ENCODE data around the gene AP4B1. TPM values are rescaled to one million over a fixed set of nuclear protein-coding genes. Genes with fewer than 3 reads are reported as not detected.
"Not testable (repeated sequence)": the region's sequence is repeated elsewhere in the genome, so short reads cannot be mapped to it uniquely, and the experiment has no call there.

Gene AP4B1
- total RNA-seq, 1 donor from 2014 or later: 31.1 TPM

DNA sequence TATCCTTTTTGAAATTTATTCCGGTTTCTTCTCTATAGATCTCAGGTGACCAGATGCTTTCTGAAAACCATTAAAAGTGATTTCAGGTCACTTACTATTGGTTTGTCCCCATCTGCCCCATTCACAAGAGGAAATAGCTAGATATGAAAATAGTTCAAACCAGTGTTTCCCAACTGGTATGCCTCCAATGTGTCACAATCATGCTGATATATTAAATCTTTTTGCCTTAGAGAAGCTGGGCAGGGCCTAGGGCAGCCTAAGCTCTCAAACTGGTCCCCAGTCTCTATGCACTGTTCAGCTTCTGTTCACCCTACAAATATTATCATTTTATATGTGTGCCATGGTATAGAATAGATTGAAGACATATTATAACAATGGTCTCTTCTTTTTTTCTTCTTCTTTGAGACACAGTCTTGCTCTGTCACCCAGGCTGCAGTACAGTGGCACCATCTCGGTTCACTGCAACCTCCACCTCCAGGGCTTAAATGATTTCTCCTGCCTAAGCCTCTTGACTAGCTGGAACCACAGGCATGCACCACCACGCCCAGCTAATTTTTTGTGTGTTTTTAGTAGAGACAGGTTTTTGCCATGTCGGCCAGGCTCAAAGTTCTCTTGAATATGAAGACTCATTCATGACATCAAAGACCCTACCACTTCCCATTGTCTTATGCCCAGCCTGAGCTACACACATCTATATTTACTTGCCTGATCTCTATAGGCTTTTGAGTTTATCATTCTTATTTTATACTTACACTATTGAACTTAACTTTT lies 48.8 kb downstream of the AP4B1 start:
- Mint-ChIP-seq H3K9me3 (ENCODE audit: unreplicated experiment) (no peaks in the 10 kb centered on the region), H3K4me1 (ENCODE audit: low read depth, unreplicated experiment) (no peaks in the 10 kb centered on the region), H3K4me3 (ENCODE audit: unreplicated experiment) (no peak overlapping the region), H3K27me3 (ENCODE audit: unreplicated experiment) (peaks cover 5% of the 10 kb centered on the region), H3K27ac (ENCODE audit: unreplicated experiment) (no peak overlapping the region), H3K36me3 (ENCODE audit: unreplicated experiment) (no peaks in the 10 kb centered on the region)
- no peak for DNase-seq
- TF ChIP-seq CTCF (IDR thresholded peaks at IDR 0.05; ENCODE audit: partially characterized antibody, unreplicated experiment): no peak

GRCh38 chr1:113854234-113854633 lies 50.4 kb downstream of the AP4B1 start:
- Mint-ChIP-seq H3K4me3 (ENCODE audit: unreplicated experiment) (no peak overlapping the region), H3K36me3 (ENCODE audit: unreplicated experiment) (no peaks in the 10 kb centered on the region), H3K4me1 (ENCODE audit: low read depth, unreplicated experiment) (no peaks in the 10 kb centered on the region), H3K27me3 (ENCODE audit: unreplicated experiment) (peaks cover 5% of the 10 kb centered on the region), H3K27ac (ENCODE audit: unreplicated experiment) (no peak overlapping the region), H3K9me3 (ENCODE audit: unreplicated experiment) (no peaks in the 10 kb centered on the region)
- DNase-seq: no peak
- TF ChIP-seq CTCF (IDR thresholded peaks at IDR 0.05; ENCODE audit: partially characterized antibody, unreplicated experiment): no peak

DNA sequence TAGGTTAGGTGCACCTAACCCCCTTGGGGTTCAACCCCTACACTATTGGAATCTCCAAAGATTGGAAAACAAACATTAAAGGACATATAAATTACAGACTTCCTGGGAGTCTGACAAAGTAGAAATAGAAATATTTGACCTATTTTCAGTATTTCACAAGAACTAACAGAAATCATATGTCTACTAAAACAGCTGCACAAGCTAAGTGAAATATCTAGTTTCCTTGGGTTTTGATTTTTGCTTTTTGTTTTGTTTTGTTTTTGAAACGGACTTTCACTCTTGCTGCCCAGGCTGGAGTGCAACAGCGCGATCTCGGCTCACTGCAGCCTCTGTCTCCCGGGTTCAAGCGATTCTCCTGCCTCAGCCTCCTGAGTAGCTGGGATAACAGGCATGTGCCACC lies 51.9 kb downstream of the AP4B1 start:
- H3K27ac Mint-ChIP-seq (ENCODE audit: unreplicated experiment); H3K27me3 Mint-ChIP-seq (ENCODE audit: unreplicated experiment); DNase-seq; H3K9me3 Mint-ChIP-seq (ENCODE audit: unreplicated experiment); H3K4me1 Mint-ChIP-seq (ENCODE audit: low read depth, unreplicated experiment); H3K4me3 Mint-ChIP-seq (ENCODE audit: unreplicated experiment); H3K36me3 Mint-ChIP-seq (ENCODE audit: unreplicated experiment): not testable (repeated sequence)

DNA sequence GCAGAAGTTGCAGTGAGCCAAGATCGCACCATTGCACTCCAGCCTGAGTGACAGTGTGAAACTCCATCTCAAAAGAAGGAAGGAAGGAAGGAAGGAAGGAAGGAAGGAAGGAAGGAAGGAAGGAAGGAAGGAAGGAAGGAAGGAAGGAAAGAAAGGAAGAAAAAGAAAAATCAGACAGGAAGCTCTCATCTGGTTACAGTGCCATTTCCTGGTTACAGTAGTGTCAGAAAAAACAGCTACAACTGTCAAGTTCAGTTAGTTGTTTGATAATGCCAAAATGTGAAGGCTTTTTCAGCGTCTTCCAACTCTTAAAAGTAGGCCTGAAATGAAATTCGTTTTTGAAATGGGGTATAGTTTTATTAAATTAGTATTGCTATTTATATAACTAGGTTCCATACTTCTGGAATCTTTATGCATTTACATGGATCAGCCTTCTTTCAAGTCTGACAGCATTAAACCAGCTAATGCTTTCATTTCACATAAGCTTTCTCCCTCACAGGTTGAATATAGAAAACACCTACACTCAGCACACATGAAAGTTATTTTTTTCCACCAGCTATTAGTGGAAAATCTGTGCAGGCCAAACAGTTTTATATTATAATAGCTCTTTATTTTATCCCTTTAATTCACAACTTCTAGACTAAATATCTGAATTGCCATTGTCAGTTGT lies 54.3 kb downstream of the AP4B1 start:
- DNase-seq: no peak
- H3K4me1 Mint-ChIP-seq (ENCODE audit: low read depth, unreplicated experiment): no peaks in the 10 kb centered on the region
- H3K27me3 Mint-ChIP-seq (ENCODE audit: unreplicated experiment): no peaks in the 10 kb centered on the region
- no peaks in the 10 kb centered on the region for H3K9me3 Mint-ChIP-seq (ENCODE audit: unreplicated experiment)
- H3K36me3 Mint-ChIP-seq (ENCODE audit: unreplicated experiment): no peaks in the 10 kb centered on the region
- no peak overlapping the region for H3K4me3 Mint-ChIP-seq (ENCODE audit: unreplicated experiment)
- H3K27ac Mint-ChIP-seq (ENCODE audit: unreplicated experiment): peak overlapping the region; percentile 75
- no peak for TF ChIP-seq CTCF (IDR thresholded peaks at IDR 0.05; ENCODE audit: partially characterized antibody, unreplicated experiment)

DNA sequence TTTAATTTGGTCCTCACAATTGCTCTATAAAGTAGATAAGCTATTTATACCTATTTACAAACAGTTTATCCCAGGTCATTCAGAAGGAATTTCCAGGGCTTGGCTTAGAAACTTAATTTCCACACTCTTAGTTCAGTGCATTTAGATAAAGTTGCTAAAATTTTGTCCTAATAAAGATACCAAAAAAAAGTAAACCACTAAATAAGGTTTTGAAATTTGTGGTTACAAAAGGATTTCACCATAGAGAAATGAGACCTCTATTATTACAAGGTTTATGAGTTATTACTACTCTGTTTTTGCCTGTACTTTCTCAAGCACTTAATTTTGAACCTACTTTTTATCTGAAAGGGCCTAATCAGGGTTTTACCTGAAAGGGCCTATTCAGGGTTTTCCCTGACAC lies 55.5 kb downstream of the AP4B1 start:
- Mint-ChIP-seq H3K27ac (ENCODE audit: unreplicated experiment) (no peak overlapping the region), H3K9me3 (ENCODE audit: unreplicated experiment) (no peaks in the 10 kb centered on the region), H3K36me3 (ENCODE audit: unreplicated experiment) (no peaks in the 10 kb centered on the region), H3K4me1 (ENCODE audit: low read depth, unreplicated experiment) (no peaks in the 10 kb centered on the region), H3K4me3 (ENCODE audit: unreplicated experiment) (no peak overlapping the region), H3K27me3 (ENCODE audit: unreplicated experiment) (no peaks in the 10 kb centered on the region)
- DNase-seq: no peak
- TF ChIP-seq CTCF (IDR thresholded peaks at IDR 0.05; ENCODE audit: partially characterized antibody, unreplicated experiment): no peak
